HepG2 (cell line): Measurements from ENCODE around the gene RBM44. TPM values are rescaled to one million over a fixed set of nuclear protein-coding genes. Genes with fewer than 3 reads are reported as not detected.
"Not testable (repeated sequence)": the region's sequence is repeated elsewhere in the genome, so short reads cannot be mapped to it uniquely, and the experiment has no call there.

Source experiments
- ATAC-seq: fragments of 200-7000 bp; cut with Tn5 transposase; 3 replicates; pipeline ENCODE4 v1.9.1; 2020; ENCODE audit warnings: mild to moderate bottlenecking, moderate library complexity
- BruUV-seq: library from RNA; stranded (reverse); fragments of 400-500 nt; replicated peaks from 2 replicates; lab custom pipeline; 2021; lab: Mats Ljungman, UMichigan
- CTCF ChIA-PET: fragments of 300-600 bp; formaldehyde crosslinking; extraction: SDS; loops from one replicate; lab custom pipeline; 2021; ENCODE audit warnings: low total read pairs, inconsistent platforms, low intra/inter-chr PET ratio; lab: Yijun Ruan, JAX
- POLR2A ChIA-PET: fragments of 350-600 bp; sonication (Branson Sonifier 250); formaldehyde crosslinking; loops from one replicate; lab custom pipeline; 2020; ENCODE audit warnings: antibody characterized with exemption, inconsistent platforms; lab: Yijun Ruan, JAX
- DNase-seq: peaks from one replicate; pipeline ENCODE4 v3.0.0-alpha.2; 2015; ENCODE audit warnings: low spot score
- FAIRE-seq: peaks from 3 replicates; lab custom pipeline; 2011; peaks lifted over from hg19 to GRCh38; lab: Jason Lieb, UNC
- H2AFZ ChIP-seq: one replicate; pipeline ENCODE4 v1.6.1; 2011; ENCODE audit warnings: low read length, inconsistent platforms
- H3K27ac ChIP-seq: fragments of 300-600 bp; 3 replicates; pipeline ENCODE4 v1.8.0; 2011; ENCODE audit warnings: mixed run types, mild to moderate bottlenecking, mixed read lengths, low read length, inconsistent platforms; ENCODE audit not compliant: insufficient read depth; ENCODE audit errors: extremely low read length
- H3K27me3 ChIP-seq, 2 experiments: fragments of 200-600 bp in 1 of 2; 2 replicates in 1 of 2; 3 replicates in 1 of 2; pipeline versions ENCODE4 v1.6.0 to v1.8.0; 2011; ENCODE audit warnings: low read length in 2 of 2, mild to moderate bottlenecking in 2 of 2, moderate library complexity in 2 of 2, inconsistent platforms in 1 of 2; ENCODE audit not compliant: insufficient read depth in 2 of 2, control insufficient read depth in 1 of 2
- H3K36me3 ChIP-seq, 2 experiments: fragments of 200-600 bp in 1 of 2; replicated peaks in 1 of 2; 2 replicates in 1 of 2; 3 replicates in 1 of 2; pipeline versions ENCODE4 v1.5.1 to v1.8.0; 2011; ENCODE audit warnings: low read length in 2 of 2, inconsistent platforms in 1 of 2; ENCODE audit not compliant: insufficient read depth in 2 of 2, control insufficient read depth in 1 of 2
- H3K4me1 ChIP-seq: 2 replicates; pipeline ENCODE4 v1.5.1; 2012; ENCODE audit warnings: low read length, inconsistent platforms; ENCODE audit not compliant: insufficient read depth
- H3K4me2 ChIP-seq: 2 replicates; pipeline ENCODE4 v1.6.0; 2011; ENCODE audit warnings: low read depth, low read length, inconsistent platforms
- H3K4me3 ChIP-seq, 3 experiments: fragments of 200-600 bp in 1 of 3; sonication (generic), shearing (Covaris generic) in 1 of 3; replicated peaks in 1 of 3; 2 replicates each; pipeline ENCODE4 v1.5.1; 2011 to 2016; ENCODE audit warnings: low read length in 3 of 3, inconsistent platforms in 2 of 3, low read depth in 2 of 3, mild to moderate bottlenecking in 2 of 3, control low read depth in 1 of 3, mixed read lengths in 1 of 3; ENCODE audit not compliant: insufficient read depth in 1 of 3
- H3K79me2 ChIP-seq: one replicate; pipeline ENCODE4 v1.6.1; 2011; ENCODE audit warnings: low read length, inconsistent platforms; ENCODE audit not compliant: insufficient read depth
- H3K9ac ChIP-seq: 2 replicates; pipeline ENCODE4 v1.6.0; 2011; ENCODE audit warnings: mild to moderate bottlenecking, low read depth, low read length, inconsistent platforms; ENCODE audit not compliant: insufficient read depth
- H3K9me3 ChIP-seq: 2 replicates; pipeline ENCODE4 v1.5.1; 2012; ENCODE audit warnings: mild to moderate bottlenecking, low read length
- H4K20me1 ChIP-seq: 2 replicates; pipeline ENCODE4 v1.6.0; 2011; ENCODE audit warnings: inconsistent platforms, mild to moderate bottlenecking, low read length, moderate library complexity; ENCODE audit not compliant: insufficient read depth
- WGBS: methylation state at CpG from one replicate; pipeline ENCODE4 v1.1.6; 2017; ENCODE audit warnings: low lambda C conversion rate; 5-methylcytosine and 5-hydroxymethylcytosine counted together
- in situ Hi-C: cut with HindIII; loops from 2 replicates; pipeline ENCODE4 v1.10.0; 2017; ENCODE audit warnings: low pct_unique_long_range_greater_than_20kb; ENCODE audit not compliant: extremely low pct_ligation_motif_present
- intact Hi-C: fragments of 100-400 bp; cut with micrococcal nuclease; formaldehyde crosslinking; loops from one replicate; pipeline ENCODE4 v1.10.0; 2022; ENCODE audit not compliant: unreplicated experiment
- polyA plus RNA-seq, 8 experiments: library from polyadenylated mRNA; depleted of rRNA in 3 of 8; stranded (reverse) in 7 of 8; unstranded in 1 of 8; fragments of >200 nt; fragmentation: Illumina TruSeq in 4 of 8; extraction: Trizol in 4 of 8; gene quantifications; 2 replicates each; pipeline versions ENCODE4 v1.2.1 to v1.2.3, GENCODE V29; 2011 to 2016; ENCODE audit warnings: low read depth in 4 of 8, missing spikeins in 1 of 8, mixed read lengths in 1 of 8; ENCODE audit not compliant: insufficient read depth in 1 of 8
- total RNA-seq, 5 experiments: library from RNA; depleted of rRNA; stranded (reverse); fragments of >200 nt; fragmentation: Illumina TruSeq; extraction: Trizol; gene quantifications; 2 replicates each; pipeline ENCODE4 v1.2.3, GENCODE V29; 2016; ENCODE audit warnings: low read depth in 1 of 5
- TF ChIP-seq, protein P1 (sequence below): sonication (generic); formaldehyde crosslinking; IDR thresholded peaks from 2 replicates; pipeline ENCODE4 v1.4.0; 2020; ENCODE audit warnings: missing genetic modification reagents

The RBM44 gene
- total and polyA plus RNA-seq, 2 of the 13 experiments (the other 11 are each of a cell fraction or from before 2014, with no cell fraction given), result 0.13 to 0.50 TPM

DNA sequence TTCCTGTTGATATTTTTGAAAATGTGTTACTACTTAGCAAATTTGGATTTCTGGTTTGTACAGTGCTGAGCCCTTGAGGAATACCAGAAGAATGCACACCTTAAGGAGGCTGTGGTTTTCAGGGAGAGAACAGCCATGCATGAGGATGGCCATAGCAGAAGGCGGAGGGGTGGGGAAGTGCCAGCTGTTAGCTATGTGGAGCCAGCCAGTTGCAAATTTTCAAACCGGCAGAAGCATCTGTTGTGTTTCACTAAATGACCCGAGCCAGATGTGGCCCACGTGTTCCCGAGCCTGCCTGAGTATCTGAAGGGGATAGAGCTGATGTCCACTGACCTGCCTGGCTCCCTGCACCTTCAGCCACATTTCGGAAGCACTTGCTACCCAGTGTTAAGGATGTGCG is 16.4 kb upstream of the RBM44 start:
- over 99% methylated on average over 7 of the region's 7 CpGs for WGBS
- Histone ChIP-seq H3K27ac (no peak overlapping the region), H3K36me3 (peaks cover 21 to 27% of the 10 kb centered on the region in 2 experiments; a peak in 4 of 5 replicates), H3K4me2 (no peak overlapping the region), H3K79me2 (no peaks in the 10 kb centered on the region), H3K9ac (no peak overlapping the region), H3K9me3 (0 out of 2 replicates have a peak, but pooled peaks cover 5% of the 10 kb centered on the region), H4K20me1 (no peaks in the 10 kb centered on the region), H3K4me1 (no peaks in the 10 kb centered on the region), H2AFZ (no peak overlapping the region), H3K4me3 (no peak overlapping the region), H3K27me3 (no peaks in the 10 kb centered on the region)
- BruUV-seq, result no TSS peak
- CTCF ChIA-PET, result no interaction called here
- POLR2A ChIA-PET, result no interaction called here
- DNase-seq (no peak), FAIRE-seq (no peak), ATAC-seq (no peak)
- in situ Hi-C loops, result no loop called here
- TF ChIP-seq, protein P1, sequence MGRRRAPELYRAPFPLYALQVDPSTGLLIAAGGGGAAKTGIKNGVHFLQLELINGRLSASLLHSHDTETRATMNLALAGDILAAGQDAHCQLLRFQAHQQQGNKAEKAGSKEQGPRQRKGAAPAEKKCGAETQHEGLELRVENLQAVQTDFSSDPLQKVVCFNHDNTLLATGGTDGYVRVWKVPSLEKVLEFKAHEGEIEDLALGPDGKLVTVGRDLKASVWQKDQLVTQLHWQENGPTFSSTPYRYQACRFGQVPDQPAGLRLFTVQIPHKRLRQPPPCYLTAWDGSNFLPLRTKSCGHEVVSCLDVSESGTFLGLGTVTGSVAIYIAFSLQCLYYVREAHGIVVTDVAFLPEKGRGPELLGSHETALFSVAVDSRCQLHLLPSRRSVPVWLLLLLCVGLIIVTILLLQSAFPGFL (CRISPR knock-in tag), result no peak
- intact Hi-C loops, result no loop called here

DNA sequence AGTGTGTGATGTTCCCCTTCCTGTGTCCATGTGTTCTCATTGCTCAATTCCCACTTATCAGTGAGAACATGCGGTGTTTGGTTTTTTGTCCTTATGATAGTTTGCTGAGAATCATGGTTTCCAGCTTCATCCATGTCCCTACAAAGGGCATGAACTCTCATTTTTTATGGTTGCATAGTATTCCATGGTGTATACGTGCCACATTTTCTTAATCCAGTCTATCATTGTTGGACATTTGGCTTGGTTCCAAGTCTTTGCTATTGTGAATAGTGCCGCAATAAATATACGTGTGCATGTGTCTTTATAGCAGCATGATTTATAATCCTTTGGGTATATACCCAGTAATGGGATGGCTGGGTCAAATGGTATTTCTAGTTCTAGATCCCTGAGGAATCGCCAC is 14.9 kb upstream of the RBM44 start:
- H3K4me1 ChIP-seq, H3K27me3 ChIP-seq, intact Hi-C loops, H2AFZ ChIP-seq, FAIRE-seq, H3K4me3 ChIP-seq, H4K20me1 ChIP-seq, POLR2A ChIA-PET, H3K27ac ChIP-seq, DNase-seq, in situ Hi-C loops, BruUV-seq, H3K9me3 ChIP-seq, H3K4me2 ChIP-seq, H3K79me2 ChIP-seq, ATAC-seq, CTCF ChIA-PET, H3K9ac ChIP-seq: not testable (repeated sequence)
- 97% methylated on average over 4 of the region's 5 CpGs for WGBS
- peaks cover 19 to 23% of the 10 kb centered on the region in 2 experiments; a peak in 4 of 5 replicates for H3K36me3 ChIP-seq
